ENCODE measurements around the gene PCSK4.
"Not testable (repeated sequence)": the region's sequence is repeated elsewhere in the genome, so short reads cannot be mapped to it uniquely, and the experiment has no call there.

Gene PCSK4

GRCh38 chr19:1451916-1452801 lies 38.0 kb downstream of the PCSK4 start:
- no peak for DNase-seq

- DNase-seq: no peak
Measured at GRCh38 chr19:1450735-1451731, 39.1 kb downstream of the PCSK4 start.

GRCh38 chr19:1449467-1450442 lies 40.4 kb downstream of the PCSK4 start, which contains the start of gene APC2:
Gene APC2, plus strand, starts transcription at chr19:1450121. Its CDS starts 2,881 bp downstream, at chr19:1453002.
- DNase-seq: peak; percentile 88

GRCh38 chr19:1447944-1448343 lies 42.2 kb downstream of the PCSK4 start:
- no peak for DNase-seq

- no peak for DNase-seq
Measured at GRCh38 chr19:1447504-1447903, 42.6 kb downstream of the PCSK4 start.

GRCh38 chr19:1446713-1447481 lies 43.3 kb downstream of the PCSK4 start:
- DNase-seq: no peak

- DNase-seq: peak; percentile 70
Measured at GRCh38 chr19:1445932-1446712, 44.0 kb downstream of the PCSK4 start.

- peak; percentile 29 for DNase-seq
Measured at GRCh38 chr19:1445185-1445931, 44.8 kb downstream of the PCSK4 start.

GRCh38 chr19:1441677-1442438 lies 48.3 kb downstream of the PCSK4 start:
- no peak for DNase-seq

GRCh38 chr19:1441022-1441426 lies 49.1 kb downstream of the PCSK4 start:
- no peak for DNase-seq

GRCh38 chr19:1440418-1440801 lies 49.7 kb downstream of the PCSK4 start:
- DNase-seq: no peak

GRCh38 chr19:1439525-1440417 lies 50.4 kb downstream of the PCSK4 start:
- DNase-seq: not testable (repeated sequence)

GRCh38 chr19:1438933-1439354 lies 51.2 kb downstream of the PCSK4 start:
- no peak for DNase-seq

GRCh38 chr19:1438035-1438932 lies 51.9 kb downstream of the PCSK4 start, which contains the start of gene RPS15:
Gene RPS15, plus strand, starts transcription at chr19:1438396. Its CDS starts 30 bp downstream, at chr19:1438426.
- DNase-seq: peak; percentile 94

- DNase-seq: no peak
Measured at GRCh38 chr19:1437609-1438008, 52.5 kb downstream of the PCSK4 start.

GRCh38 chr19:1435378-1435989 lies 54.7 kb downstream of the PCSK4 start:
- no peak for DNase-seq
